PC-3 (cell line): ENCODE measurements around the gene PRM1. TPM values are rescaled to one million over a fixed set of nuclear protein-coding genes. Genes with fewer than 3 reads are reported as not detected.

Experiments used
- ATAC-seq: fragments of 200-7000 bp; cut with Tn5 transposase; 2 replicates; pipeline ENCODE4 v1.9.1; 2020; ENCODE audit warnings: mild to moderate bottlenecking, moderate library complexity
- BruUV-seq: library from RNA; stranded (reverse); fragments of 400-500 nt; replicated peaks from 2 replicates; lab custom pipeline; 2021; lab: Mats Ljungman, UMichigan
- CTCF ChIA-PET: fragments of 300-600 bp; sonication (Branson Sonifier 250); formaldehyde crosslinking; loops from one replicate; lab custom pipeline; 2022; ENCODE audit warnings: antibody characterized with exemption; lab: Charles Lee
- POLR2A ChIA-PET: fragments of 300-600 bp; sonication (Branson Sonifier 250); formaldehyde crosslinking; loops from one replicate; lab custom pipeline; 2022; ENCODE audit warnings: antibody characterized with exemption; ENCODE audit not compliant: unreplicated experiment; lab: Charles Lee
- DNase-seq: peaks from one replicate; pipeline ENCODE4 v3.0.0-alpha.2; 2015
- H2AFZ ChIP-seq: fragments of 300-600 bp; sonication (generic); 2 replicates; pipeline ENCODE4 v1.6.0; 2016; ENCODE audit warnings: antibody characterized with exemption, low read length
- H3F3A ChIP-seq: fragments of 300-600 bp; sonication (generic); one replicate; pipeline ENCODE4 v1.6.0; 2017; ENCODE audit warnings: antibody characterized with exemption, low read length, control low read depth, mild to moderate bottlenecking; ENCODE audit not compliant: unreplicated experiment
- H3K27ac ChIP-seq: fragments of 300-600 bp; sonication (generic); 2 replicates; pipeline ENCODE4 v1.5.1; 2016; ENCODE audit warnings: mild to moderate bottlenecking, low read length
- H3K27me3 ChIP-seq: fragments of 300-600 bp; sonication (generic); 2 replicates; pipeline ENCODE4 v1.6.1; 2016; ENCODE audit warnings: low read length, mixed read lengths
- H3K36me3 ChIP-seq: fragments of 300-600 bp; sonication (generic); 2 replicates; pipeline ENCODE4 v1.6.1; 2016; ENCODE audit warnings: low read depth, mixed run types, low read length, mixed read lengths
- H3K4me1 ChIP-seq: fragments of 300-600 bp; sonication (generic); 2 replicates; pipeline ENCODE4 v1.5.1; 2016; ENCODE audit warnings: low read length; ENCODE audit not compliant: insufficient read depth
- H3K4me2 ChIP-seq: fragments of 300-600 bp; sonication (generic); 2 replicates; pipeline ENCODE4 v1.6.0; 2016; ENCODE audit warnings: low read length
- H3K4me3 ChIP-seq: fragments of 300-600 bp; sonication (generic); 2 replicates; pipeline ENCODE4 v1.5.1; 2016; ENCODE audit warnings: mild to moderate bottlenecking, low read length, mixed read lengths
- H3K79me2 ChIP-seq: fragments of 300-600 bp; sonication (generic); 2 replicates; pipeline ENCODE4 v1.6.1; 2017; ENCODE audit warnings: low read length, mixed read lengths
- H3K9ac ChIP-seq: fragments of 300-600 bp; sonication (generic); 2 replicates; pipeline ENCODE4 v1.6.0; 2016; ENCODE audit warnings: mild to moderate bottlenecking, low read length
- H3K9me2 ChIP-seq: fragments of 300-600 bp; sonication (generic); replicated peaks from 2 replicates; pipeline ENCODE4 v1.6.1; 2016; ENCODE audit warnings: mixed run types, low read length, mixed read lengths
- H3K9me3 ChIP-seq: fragments of 300-600 bp; sonication (generic); 2 replicates; pipeline ENCODE4 v1.6.1; 2016; ENCODE audit warnings: low read length, mixed read lengths
- H4K20me1 ChIP-seq: fragments of 300-600 bp; sonication (generic); 2 replicates; pipeline ENCODE4 v1.6.1; 2016; ENCODE audit warnings: low read length, mixed read lengths
- EZH2 ChIP-seq: fragments of 300-600 bp; sonication (generic); IDR thresholded peaks from one replicate; pipeline ENCODE4 v1.6.1; 2017; ENCODE audit warnings: antibody characterized with exemption, mild to moderate bottlenecking, low read length; ENCODE audit not compliant: unreplicated experiment
- EZH2phosphoT487 ChIP-seq: fragments of 300-600 bp; sonication (generic); IDR thresholded peaks from 2 replicates; pipeline ENCODE4 v1.6.1; 2018; ENCODE audit warnings: mild to moderate bottlenecking, antibody characterized with exemption, low read length, borderline replicate concordance
- intact Hi-C: fragments of 100-400 bp; cut with micrococcal nuclease; formaldehyde crosslinking; loops from 2 replicates; pipeline ENCODE4 v1.9.0; 2023
- total RNA-seq: library from RNA; depleted of rRNA; stranded (reverse); fragments of >200 nt; gene quantifications from 2 replicates; pipeline ENCODE4 v1.2.3, GENCODE V29; 2014
- TF ChIP-seq, protein P1 (sequence below): fragments of 300-600 bp; sonication (generic); conservative IDR thresholded peaks from 2 replicates; pipeline ENCODE4 v1.5.1; 2017; ENCODE audit warnings: antibody characterized with exemption, low read depth, mild to moderate bottlenecking, low read length

PRM1 gene
- total RNA-seq, 1 experiment from 2014 or later: not detected

DNA sequence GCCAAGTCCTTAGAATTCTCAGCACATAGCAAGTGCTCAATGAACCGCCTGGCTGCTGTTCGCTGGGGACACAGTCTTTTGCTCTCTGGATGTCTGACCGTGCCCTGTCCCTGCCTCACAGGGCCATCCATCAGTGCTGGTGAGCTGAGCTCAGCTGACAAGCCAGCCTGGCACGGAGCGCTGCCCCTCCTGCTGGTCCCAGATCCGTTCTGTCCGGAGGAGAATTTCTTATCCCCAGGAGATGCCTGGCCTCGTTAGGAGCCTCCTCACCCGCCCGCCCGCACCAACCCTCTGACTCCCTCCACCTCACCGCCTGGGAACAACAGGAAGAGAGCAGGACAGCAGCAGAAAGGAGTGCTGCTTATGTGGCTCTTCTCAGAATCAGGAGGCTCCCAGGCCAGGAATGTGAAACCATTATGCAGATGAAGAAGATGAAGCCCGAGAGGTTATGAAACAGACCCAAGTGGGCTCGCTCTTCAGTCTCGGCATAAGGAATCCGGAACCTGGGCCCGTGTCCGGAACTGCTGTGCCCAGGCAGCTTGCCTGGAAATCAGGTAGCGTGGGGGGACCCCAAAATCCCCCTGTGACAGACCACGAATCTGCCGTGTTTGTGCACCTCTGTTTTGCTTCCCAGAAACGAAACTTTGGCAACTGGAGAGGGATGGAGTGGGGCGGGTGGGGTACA lies 35.3 kb upstream of the PRM1 start:
- H3K4me2 ChIP-seq: no peak overlapping the region
- ChIA-PET CTCF (no interaction called here), POLR2A (no interaction called here)
- no peak overlapping the region for H3K9ac ChIP-seq
- H3K79me2 ChIP-seq: no peaks in the 10 kb centered on the region
- BruUV-seq: no TSS peak
- H3F3A ChIP-seq: no peaks in the 10 kb centered on the region
- no peak overlapping the region for H3K4me3 ChIP-seq
- H2AFZ ChIP-seq: no peak overlapping the region
- no peak for DNase-seq
- H3K9me2 ChIP-seq: no peaks in the 10 kb centered on the region
- no peak overlapping the region for H3K27ac ChIP-seq
- H4K20me1 ChIP-seq: no peaks in the 10 kb centered on the region
- intact Hi-C loops: no loop called here
- no peak for TF ChIP-seq EZH2phosphoT487
- no peak for TF ChIP-seq EZH2
- TF ChIP-seq, protein P1, sequence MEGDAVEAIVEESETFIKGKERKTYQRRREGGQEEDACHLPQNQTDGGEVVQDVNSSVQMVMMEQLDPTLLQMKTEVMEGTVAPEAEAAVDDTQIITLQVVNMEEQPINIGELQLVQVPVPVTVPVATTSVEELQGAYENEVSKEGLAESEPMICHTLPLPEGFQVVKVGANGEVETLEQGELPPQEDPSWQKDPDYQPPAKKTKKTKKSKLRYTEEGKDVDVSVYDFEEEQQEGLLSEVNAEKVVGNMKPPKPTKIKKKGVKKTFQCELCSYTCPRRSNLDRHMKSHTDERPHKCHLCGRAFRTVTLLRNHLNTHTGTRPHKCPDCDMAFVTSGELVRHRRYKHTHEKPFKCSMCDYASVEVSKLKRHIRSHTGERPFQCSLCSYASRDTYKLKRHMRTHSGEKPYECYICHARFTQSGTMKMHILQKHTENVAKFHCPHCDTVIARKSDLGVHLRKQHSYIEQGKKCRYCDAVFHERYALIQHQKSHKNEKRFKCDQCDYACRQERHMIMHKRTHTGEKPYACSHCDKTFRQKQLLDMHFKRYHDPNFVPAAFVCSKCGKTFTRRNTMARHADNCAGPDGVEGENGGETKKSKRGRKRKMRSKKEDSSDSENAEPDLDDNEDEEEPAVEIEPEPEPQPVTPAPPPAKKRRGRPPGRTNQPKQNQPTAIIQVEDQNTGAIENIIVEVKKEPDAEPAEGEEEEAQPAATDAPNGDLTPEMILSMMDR: no peak
- peaks cover 8% of the 10 kb centered on the region; the same call in 1 of the 2 replicates for H3K4me1 ChIP-seq
- H3K27me3 ChIP-seq: no peaks in the 10 kb centered on the region
- no peak for ATAC-seq
- no peaks in the 10 kb centered on the region for H3K9me3 ChIP-seq
- no peaks in the 10 kb centered on the region for H3K36me3 ChIP-seq

GRCh38 chr16:11315510-11315909 lies 34.4 kb upstream of the PRM1 start:
- H3K79me2 ChIP-seq: no peaks in the 10 kb centered on the region
- CTCF ChIA-PET: no interaction called here
- H3K27me3 ChIP-seq: no peaks in the 10 kb centered on the region
- H3F3A ChIP-seq: no peaks in the 10 kb centered on the region
- no peaks in the 10 kb centered on the region for H3K9me3 ChIP-seq
- no peak overlapping the region for H3K4me2 ChIP-seq
- TF ChIP-seq, protein P1: no peak
- TF ChIP-seq EZH2 (no peak), EZH2phosphoT487 (no peak)
- H2AFZ ChIP-seq: no peak overlapping the region
- DNase-seq (peak; percentile 12), ATAC-seq (no peak)
- POLR2A ChIA-PET: no interaction called here
- no peaks in the 10 kb centered on the region for H3K9me2 ChIP-seq
- H4K20me1 ChIP-seq: no peaks in the 10 kb centered on the region
- H3K36me3 ChIP-seq: no peaks in the 10 kb centered on the region
- H3K4me3 ChIP-seq: no peak overlapping the region
- intact Hi-C loops: no loop called here
- BruUV-seq: no TSS peak
- H3K27ac ChIP-seq: no peak overlapping the region
- H3K9ac ChIP-seq: no peak overlapping the region
- peaks cover 8% of the 10 kb centered on the region; the same call in 1 of the 2 replicates for H3K4me1 ChIP-seq

DNA sequence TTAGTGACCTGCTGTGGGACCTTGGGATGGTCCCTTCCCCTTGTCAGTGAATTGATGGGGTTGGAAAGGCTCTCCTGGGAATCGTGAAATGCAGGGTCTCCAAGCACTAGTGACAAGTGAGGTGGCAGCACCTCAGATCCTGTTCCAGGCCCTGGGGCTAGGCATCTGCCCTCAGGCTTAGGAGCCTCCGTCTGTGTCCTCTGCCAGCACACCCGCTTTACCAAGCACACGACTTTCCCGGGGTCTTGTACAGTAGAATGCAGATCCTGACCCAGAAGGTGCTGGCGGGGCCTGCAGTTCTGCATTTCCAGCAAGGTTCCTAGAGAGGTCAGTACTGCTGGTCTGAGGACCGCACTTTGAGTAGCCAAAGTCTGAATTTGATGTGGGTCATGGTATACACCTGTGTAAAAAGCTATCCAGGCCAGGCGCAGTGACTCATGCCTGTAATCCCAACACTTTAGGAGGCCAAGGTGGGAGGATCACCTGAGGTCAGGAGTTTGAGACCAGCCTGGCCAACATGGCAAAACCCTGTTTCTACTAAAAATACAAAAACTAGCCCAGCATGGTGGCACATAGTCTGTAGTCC lies 33.3 kb upstream of the PRM1 start:
- no TSS peak for BruUV-seq
- no peak for ATAC-seq
- Histone ChIP-seq H3K9ac (no peak overlapping the region), H3K4me3 (no peak overlapping the region), H2AFZ (no peak overlapping the region), H3K9me3 (no peaks in the 10 kb centered on the region), H3K36me3 (no peaks in the 10 kb centered on the region), H3K27me3 (no peaks in the 10 kb centered on the region), H3K4me2 (no peak overlapping the region), H3F3A (no peaks in the 10 kb centered on the region), H3K79me2 (no peaks in the 10 kb centered on the region), H3K27ac (no peak overlapping the region), H3K9me2 (no peaks in the 10 kb centered on the region), H3K4me1 (peaks cover 8% of the 10 kb centered on the region; the same call in 1 of the 2 replicates), H4K20me1 (no peaks in the 10 kb centered on the region)
- ChIA-PET POLR2A (no interaction called here), CTCF (no interaction called here)
- TF ChIP-seq EZH2phosphoT487 (no peak), EZH2 (no peak)
- TF ChIP-seq, protein P1: no peak
- intact Hi-C loops: no loop called here
- no peak for DNase-seq
